ENCODE data around the gene CPNE8.

DNA sequence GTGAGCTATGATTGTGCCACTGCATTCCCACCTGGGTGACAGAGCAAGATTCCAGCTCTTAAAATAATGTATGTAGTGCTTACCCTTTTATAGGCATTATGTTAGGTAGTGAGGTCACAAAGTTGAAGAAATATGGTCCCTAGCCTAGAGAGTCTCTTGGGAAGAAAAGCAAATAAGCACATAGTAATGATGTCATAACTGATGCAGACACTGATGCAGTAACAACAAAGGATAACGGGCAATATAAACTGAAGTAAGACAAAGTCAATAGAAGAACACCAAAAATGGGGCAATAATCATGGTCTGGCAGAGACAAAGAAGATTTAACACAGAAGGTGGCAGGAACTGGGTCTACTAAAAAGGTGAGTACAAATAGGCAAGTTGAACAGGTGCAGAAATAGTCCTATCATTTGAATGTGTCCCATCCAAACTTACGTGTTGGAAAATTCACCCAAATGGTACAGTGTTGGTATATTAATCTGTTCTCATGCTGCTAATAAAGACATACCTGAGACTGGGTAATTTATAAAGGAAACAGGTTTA lies 93.5 kb downstream of the CPNE8 start:
- TF ChIP-seq, protein P1, sequence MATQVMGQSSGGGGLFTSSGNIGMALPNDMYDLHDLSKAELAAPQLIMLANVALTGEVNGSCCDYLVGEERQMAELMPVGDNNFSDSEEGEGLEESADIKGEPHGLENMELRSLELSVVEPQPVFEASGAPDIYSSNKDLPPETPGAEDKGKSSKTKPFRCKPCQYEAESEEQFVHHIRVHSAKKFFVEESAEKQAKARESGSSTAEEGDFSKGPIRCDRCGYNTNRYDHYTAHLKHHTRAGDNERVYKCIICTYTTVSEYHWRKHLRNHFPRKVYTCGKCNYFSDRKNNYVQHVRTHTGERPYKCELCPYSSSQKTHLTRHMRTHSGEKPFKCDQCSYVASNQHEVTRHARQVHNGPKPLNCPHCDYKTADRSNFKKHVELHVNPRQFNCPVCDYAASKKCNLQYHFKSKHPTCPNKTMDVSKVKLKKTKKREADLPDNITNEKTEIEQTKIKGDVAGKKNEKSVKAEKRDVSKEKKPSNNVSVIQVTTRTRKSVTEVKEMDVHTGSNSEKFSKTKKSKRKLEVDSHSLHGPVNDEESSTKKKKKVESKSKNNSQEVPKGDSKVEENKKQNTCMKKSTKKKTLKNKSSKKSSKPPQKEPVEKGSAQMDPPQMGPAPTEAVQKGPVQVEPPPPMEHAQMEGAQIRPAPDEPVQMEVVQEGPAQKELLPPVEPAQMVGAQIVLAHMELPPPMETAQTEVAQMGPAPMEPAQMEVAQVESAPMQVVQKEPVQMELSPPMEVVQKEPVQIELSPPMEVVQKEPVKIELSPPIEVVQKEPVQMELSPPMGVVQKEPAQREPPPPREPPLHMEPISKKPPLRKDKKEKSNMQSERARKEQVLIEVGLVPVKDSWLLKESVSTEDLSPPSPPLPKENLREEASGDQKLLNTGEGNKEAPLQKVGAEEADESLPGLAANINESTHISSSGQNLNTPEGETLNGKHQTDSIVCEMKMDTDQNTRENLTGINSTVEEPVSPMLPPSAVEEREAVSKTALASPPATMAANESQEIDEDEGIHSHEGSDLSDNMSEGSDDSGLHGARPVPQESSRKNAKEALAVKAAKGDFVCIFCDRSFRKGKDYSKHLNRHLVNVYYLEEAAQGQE (IDR thresholded peaks at IDR 0.05; ENCODE audit: low read depth) = no peak
- TF ChIP-seq CREB1 (IDR thresholded peaks at IDR 0.05; ENCODE audit: low read depth) (no peak), TAF1 (IDR thresholded peaks at IDR 0.05; ENCODE audit: low read depth) (no peak), EP300 (IDR thresholded peaks at IDR 0.05; ENCODE audit: borderline replicate concordance) (no peak), RAD21 (IDR thresholded peaks at IDR 0.05; ENCODE audit: low read depth) (no peak), YY1 (IDR thresholded peaks at IDR 0.05; ENCODE audit: low read depth) (no peak), NFIC (IDR thresholded peaks at IDR 0.05) (no peak), CEBPB (IDR thresholded peaks at IDR 0.05) (no peak), EGR1 (IDR thresholded peaks at IDR 0.05) (no peak), TCF12 (IDR thresholded peaks at IDR 0.05; ENCODE audit: low read depth) (no peak), FOXM1 (IDR thresholded peaks at IDR 0.05; ENCODE audit: borderline replicate concordance, low read depth) (no peak)
- TF ChIP-seq, protein P2, sequence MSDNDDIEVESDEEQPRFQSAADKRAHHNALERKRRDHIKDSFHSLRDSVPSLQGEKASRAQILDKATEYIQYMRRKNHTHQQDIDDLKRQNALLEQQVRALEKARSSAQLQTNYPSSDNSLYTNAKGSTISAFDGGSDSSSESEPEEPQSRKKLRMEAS (IDR thresholded peaks at IDR 0.05) = no peak
- TF ChIP-seq, protein P3, sequence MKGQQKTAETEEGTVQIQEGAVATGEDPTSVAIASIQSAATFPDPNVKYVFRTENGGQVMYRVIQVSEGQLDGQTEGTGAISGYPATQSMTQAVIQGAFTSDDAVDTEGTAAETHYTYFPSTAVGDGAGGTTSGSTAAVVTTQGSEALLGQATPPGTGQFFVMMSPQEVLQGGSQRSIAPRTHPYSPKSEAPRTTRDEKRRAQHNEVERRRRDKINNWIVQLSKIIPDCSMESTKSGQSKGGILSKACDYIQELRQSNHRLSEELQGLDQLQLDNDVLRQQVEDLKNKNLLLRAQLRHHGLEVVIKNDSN (IDR thresholded peaks at IDR 0.05) = no peak

Measured in Ishikawa (cell line).